ENCODE results near the gene RAB3C.

RAB3C gene

DNA sequence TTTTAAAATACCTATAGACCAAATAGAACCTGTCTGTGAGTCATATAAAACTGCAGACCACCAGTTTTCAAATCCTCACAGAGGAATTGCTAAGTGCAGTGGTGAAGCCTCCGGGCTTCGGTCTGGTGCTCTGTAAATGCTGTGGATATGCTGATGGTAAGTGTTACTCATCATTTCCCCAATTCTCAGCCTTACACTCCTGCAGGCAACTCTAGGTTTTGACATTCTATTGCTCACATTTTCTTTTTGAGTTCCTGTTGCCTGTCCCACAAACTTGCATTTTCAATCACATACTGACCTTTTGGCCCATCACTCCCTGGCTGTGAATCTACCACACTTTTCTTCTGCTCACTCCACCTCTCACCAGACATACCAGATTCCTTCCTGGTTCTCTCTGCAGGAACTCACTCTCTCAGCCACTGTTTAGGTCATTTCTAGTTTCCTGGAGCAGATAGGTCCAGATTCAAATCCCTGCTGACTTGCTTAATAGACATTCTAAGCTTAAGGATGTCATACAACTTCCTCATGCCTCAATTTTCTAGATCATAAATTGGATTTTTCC lies 192.9 kb downstream of the RAB3C start:
- H3K27ac ChIP-seq: no peak overlapping the region
- TF ChIP-seq, protein P1, sequence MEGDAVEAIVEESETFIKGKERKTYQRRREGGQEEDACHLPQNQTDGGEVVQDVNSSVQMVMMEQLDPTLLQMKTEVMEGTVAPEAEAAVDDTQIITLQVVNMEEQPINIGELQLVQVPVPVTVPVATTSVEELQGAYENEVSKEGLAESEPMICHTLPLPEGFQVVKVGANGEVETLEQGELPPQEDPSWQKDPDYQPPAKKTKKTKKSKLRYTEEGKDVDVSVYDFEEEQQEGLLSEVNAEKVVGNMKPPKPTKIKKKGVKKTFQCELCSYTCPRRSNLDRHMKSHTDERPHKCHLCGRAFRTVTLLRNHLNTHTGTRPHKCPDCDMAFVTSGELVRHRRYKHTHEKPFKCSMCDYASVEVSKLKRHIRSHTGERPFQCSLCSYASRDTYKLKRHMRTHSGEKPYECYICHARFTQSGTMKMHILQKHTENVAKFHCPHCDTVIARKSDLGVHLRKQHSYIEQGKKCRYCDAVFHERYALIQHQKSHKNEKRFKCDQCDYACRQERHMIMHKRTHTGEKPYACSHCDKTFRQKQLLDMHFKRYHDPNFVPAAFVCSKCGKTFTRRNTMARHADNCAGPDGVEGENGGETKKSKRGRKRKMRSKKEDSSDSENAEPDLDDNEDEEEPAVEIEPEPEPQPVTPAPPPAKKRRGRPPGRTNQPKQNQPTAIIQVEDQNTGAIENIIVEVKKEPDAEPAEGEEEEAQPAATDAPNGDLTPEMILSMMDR (conservative IDR thresholded peaks at IDR 0.05): no peak

DNA sequence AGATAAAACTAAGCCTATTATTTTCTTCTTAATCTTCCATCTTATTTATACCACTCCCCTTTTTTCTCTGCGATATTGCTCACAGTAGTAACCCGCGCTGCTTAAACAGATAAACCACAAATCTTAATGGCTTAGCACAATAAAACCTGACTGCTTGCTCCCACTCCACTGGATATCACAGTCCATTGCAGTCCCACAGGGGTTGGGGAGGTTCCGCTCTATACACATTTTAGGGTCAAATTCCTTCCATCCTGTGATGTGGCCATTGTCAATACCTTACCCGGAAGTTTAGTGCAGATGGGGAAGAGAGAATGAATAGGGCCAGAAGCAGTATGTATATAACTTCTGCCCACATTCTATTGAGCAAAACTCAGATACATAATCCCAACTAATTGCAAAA lies 193.7 kb downstream of the RAB3C start:
- H3K27ac ChIP-seq: no peak overlapping the region
- TF ChIP-seq, protein P1 (conservative IDR thresholded peaks at IDR 0.05): no peak

DNA sequence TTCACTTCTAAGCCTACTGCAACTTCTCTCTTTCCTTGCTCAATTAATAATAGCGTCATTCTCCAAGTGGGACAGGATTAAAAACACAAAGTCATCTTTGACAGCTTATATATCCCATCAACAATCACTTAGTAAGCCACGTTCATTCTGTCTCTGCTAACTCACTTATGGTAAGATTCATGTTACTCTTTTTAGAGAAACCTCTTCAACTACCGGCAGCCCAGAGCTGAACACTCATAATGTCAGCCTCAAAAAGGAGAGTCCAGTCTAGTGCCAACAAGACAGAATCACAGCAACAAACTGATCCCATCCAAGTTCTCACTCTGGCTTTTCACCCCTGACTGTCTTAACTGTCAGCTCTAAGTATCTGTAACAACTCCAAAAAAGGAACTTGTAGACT lies 196.0 kb downstream of the RAB3C start:
- TF ChIP-seq, protein P1 (conservative IDR thresholded peaks at IDR 0.05): no peak
- no peak overlapping the region for H3K27ac ChIP-seq

DNA sequence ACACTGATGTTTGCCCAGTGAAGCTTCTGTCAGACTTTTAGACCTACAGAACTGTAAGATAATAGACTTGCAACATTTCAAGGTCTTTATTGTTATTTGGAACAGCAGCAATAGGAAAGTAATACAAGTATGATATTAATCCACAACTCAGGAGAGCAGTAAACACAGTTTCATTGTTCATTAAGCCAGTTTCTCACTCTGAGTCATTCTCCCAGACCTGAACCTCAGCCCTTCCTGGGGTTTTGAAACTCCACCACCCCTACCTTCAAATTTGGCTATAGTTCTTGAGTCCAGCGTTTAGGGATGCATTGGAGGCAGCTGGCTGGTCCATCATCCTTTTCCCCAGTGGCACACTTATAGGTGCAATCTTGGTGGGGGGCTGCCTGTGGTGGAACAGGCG lies 203.2 kb downstream of the RAB3C start:
- no peak overlapping the region for H3K27ac ChIP-seq
- TF ChIP-seq, protein P1 (conservative IDR thresholded peaks at IDR 0.05): no peak

DNA sequence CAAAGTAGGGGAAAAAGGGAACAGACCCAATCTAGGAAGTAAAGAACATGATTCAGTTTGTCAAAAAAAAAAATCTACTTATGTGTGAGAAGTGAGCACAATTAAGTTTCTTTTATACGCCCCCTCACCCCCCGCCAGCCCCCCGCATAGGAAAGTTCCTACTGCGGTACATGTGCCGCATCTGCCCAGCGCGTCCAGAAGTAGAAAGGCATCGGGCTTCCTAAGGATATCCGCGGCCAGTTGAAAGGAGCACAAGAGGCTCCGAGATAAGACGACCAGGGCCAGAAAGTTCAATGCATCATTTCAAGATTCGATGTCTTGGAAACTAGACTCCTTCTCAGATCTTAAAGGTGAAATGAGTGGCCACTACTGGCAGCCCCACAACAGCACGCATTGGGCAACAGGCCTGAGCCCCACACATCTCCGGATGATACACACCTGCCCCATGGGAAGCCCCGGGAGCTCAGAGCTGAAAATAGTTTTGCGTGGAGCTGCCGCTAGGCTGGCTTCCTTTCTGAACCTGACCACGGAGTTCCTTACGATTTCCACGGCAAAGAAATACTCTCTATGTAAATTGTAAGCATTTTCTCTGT lies 203.9 kb downstream of the RAB3C start:
- TF ChIP-seq, protein P1 (conservative IDR thresholded peaks at IDR 0.05): no peak
- H3K27ac ChIP-seq: no peak overlapping the region

DNA sequence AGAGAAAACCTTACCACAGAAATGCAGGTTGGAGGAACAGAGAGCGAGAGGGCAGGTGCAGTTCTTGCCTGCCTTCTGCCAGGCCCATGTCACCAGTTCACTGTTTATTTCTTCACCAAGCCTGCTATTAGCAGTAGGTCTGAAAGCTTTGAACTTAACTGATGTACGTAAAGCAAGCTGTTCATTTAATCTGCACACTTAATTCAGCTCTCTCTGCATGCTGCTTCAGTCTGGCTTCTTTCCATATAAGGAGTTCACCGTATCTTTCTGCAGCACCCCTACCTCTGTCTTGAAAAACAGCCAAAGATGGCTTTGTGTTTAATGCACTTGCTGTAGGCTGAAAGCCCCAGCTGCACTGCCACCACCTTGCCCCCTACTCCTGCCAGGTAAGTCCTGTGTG lies 205.1 kb downstream of the RAB3C start:
- TF ChIP-seq, protein P1 (conservative IDR thresholded peaks at IDR 0.05): no peak
- H3K27ac ChIP-seq: no peak overlapping the region

DNA sequence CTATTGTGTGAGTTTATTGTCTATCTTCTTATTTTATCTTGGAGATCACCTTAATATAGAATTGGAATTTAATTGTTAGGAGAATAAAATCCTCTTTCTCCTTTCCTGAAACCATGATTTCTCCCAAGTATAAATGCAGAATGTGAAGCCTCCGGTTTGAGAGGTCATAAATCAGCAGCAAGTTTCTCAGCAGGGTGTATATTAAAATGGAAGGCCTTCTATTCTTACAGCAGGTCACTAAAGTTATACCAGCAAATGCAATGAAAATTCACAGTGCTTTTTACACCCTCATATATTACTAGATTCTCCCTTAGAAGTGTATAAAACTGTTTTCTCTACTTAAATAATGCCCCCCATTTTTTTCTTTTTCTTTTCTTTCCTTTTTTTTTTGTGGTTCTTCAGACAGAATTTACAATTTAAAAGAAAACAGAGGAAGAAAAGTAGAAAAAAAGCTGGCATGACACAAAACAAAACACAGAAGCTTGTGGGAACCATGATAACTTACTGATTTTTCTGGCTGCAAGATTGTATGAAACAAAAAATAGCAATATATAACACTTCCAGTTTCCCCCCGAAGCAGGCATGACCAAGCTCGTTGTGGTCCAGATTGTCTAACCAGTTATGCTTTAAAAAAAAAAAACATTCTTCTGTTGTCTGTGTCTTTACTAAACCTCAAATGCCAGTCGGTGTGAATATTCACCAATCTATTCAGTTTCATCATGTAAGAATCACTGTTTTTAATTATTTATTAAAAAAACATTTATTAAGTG lies 211.2 kb downstream of the RAB3C start:
- TF ChIP-seq, protein P1 (conservative IDR thresholded peaks at IDR 0.05): no peak
- H3K27ac ChIP-seq: no peak overlapping the region
